Astrocyte of the spinal cord (primary cell): Measurements from ENCODE around the gene MSI2.

Experiments used
- DNase-seq: peaks from one replicate; pipeline ENCODE4 v3.0.0; 2011; ENCODE audit warnings: low read depth, low spot score
- H3K4me3 ChIP-seq: 2 replicates; pipeline ENCODE4 v1.5.1; 2011; ENCODE audit warnings: low read depth, mild to moderate bottlenecking, low read length, moderate library complexity
- in situ Hi-C: cut with HindIII; loops from 2 replicates; pipeline ENCODE4 v1.10.0; 2017; ENCODE audit warnings: low sequenced_read_pairs
- TF ChIP-seq, protein P1 (sequence below): IDR thresholded peaks from 2 replicates; pipeline ENCODE4 v1.5.1; 2012; ENCODE audit warnings: low read depth, mild to moderate bottlenecking, low read length, inconsistent platforms

The MSI2 gene

GRCh38 chr17:57478478-57479250, 222.3 kb downstream of the MSI2 start:
- in situ Hi-C loops = no loop called here
- TF ChIP-seq, protein P1, sequence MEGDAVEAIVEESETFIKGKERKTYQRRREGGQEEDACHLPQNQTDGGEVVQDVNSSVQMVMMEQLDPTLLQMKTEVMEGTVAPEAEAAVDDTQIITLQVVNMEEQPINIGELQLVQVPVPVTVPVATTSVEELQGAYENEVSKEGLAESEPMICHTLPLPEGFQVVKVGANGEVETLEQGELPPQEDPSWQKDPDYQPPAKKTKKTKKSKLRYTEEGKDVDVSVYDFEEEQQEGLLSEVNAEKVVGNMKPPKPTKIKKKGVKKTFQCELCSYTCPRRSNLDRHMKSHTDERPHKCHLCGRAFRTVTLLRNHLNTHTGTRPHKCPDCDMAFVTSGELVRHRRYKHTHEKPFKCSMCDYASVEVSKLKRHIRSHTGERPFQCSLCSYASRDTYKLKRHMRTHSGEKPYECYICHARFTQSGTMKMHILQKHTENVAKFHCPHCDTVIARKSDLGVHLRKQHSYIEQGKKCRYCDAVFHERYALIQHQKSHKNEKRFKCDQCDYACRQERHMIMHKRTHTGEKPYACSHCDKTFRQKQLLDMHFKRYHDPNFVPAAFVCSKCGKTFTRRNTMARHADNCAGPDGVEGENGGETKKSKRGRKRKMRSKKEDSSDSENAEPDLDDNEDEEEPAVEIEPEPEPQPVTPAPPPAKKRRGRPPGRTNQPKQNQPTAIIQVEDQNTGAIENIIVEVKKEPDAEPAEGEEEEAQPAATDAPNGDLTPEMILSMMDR = no peak
- H3K4me3 ChIP-seq = no peak overlapping the region
- peak; percentile 82 for DNase-seq

GRCh38 chr17:57480438-57481196, 224.3 kb downstream of the MSI2 start:
- DNase-seq = peak; percentile 73
- H3K4me3 ChIP-seq = no peak overlapping the region
- in situ Hi-C loops = no loop called here
- TF ChIP-seq, protein P1 = no peak

DNA sequence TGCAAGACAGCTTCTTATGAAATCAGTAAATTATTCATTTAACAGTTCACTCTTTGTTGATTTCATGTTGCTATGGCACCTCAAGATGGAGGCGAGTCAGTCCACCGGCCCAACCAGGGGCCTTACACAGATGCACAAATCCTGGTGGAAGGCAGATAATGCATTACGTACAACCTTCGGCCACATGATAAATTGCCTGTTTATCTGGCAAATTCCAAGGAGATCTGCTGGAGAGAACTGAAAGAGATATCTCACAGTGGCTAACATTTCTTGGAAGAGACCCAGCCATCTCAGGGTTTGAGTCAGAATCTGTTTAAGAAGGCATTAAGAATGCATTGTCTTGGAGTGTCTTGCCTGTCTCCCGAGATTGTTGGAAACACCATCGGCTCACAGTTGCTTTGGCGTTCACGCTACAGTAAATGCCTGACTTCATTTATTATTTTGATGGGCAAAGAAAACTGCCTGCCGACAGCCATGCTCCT, 225.6 kb downstream of the MSI2 start:
- DNase-seq = peak; percentile 98
- TF ChIP-seq, protein P1 = no peak
- H3K4me3 ChIP-seq = no peak overlapping the region
- in situ Hi-C loops = no loop called here

GRCh38 chr17:57482657-57483056, 226.3 kb downstream of the MSI2 start:
- TF ChIP-seq, protein P1 = no peak
- in situ Hi-C loops = no loop called here
- DNase-seq = peak; percentile 44
- no peak overlapping the region for H3K4me3 ChIP-seq

DNA sequence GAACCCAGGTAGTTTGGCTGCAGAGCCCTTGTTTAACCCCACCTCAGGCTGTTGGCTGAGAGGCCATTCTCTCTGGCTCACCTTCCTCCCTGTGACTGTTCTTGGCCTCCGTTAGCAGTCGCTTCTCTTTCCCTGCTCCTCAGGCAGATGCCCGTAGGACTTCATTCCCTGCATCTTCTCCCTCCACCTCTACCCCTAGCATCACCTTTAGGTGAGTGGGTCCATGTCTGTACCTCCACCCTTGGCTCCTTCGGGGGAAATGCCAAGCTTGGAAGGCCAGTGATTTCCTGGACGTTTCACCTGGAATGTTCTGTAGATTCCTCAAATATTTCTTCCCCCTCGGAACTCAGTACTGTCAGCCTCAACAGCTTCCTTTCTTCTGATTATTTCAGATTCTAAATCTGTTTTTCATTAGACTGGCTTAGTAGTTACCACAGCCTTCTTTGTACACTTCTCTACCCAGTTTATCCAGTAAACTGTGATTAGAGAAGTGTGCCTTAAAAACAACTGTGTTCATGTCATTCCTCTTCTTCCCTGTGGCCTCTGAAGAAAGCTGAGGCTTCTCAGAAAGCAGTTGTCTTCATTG, 227.9 kb downstream of the MSI2 start:
- no peak overlapping the region for H3K4me3 ChIP-seq
- peak; percentile 43 for DNase-seq
- in situ Hi-C loops = no loop called here
- TF ChIP-seq, protein P1 = no peak

GRCh38 chr17:57484826-57485565, 228.7 kb downstream of the MSI2 start:
- H3K4me3 ChIP-seq = no peak overlapping the region
- DNase-seq = no peak
- TF ChIP-seq, protein P1 = no peak
- in situ Hi-C loops = no loop called here
